ENCODE measurements around the gene KIAA2012.

KIAA2012 gene

GRCh38 chr2:202090530-202090929 lies 17.5 kb downstream of the KIAA2012 start:
- DNase-seq = no peak

- no peak for DNase-seq
Observed at GRCh38 chr2:202091476-202091875, 18.4 kb downstream of the KIAA2012 start.

DNA sequence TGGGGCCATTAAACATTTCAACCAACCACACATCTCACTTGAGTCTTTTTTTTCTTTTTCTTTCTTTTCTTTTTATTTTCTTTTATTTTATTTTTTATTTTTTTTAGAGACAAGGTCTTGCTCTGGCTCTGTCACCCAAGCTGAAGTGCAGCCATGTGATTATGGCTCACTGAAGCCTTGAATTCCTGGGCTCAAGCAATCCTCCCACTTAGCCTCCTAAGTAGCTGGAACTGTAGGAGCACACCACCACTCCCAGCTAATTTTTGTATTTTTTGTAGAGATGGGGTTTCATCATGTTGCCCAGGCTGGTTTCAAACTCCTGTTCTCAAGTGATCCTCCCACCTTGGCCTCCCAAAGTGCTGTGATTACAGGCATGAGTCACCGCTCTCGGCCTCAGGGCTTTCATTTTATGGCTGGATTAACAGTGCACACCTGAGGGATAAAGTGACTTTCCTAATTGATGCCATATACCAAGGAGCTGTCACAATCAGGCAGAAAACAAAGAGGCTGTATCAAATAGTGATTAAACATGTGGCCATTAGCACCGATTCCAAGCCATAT lies 21.5 kb downstream of the KIAA2012 start:
- no peak for DNase-seq

DNA sequence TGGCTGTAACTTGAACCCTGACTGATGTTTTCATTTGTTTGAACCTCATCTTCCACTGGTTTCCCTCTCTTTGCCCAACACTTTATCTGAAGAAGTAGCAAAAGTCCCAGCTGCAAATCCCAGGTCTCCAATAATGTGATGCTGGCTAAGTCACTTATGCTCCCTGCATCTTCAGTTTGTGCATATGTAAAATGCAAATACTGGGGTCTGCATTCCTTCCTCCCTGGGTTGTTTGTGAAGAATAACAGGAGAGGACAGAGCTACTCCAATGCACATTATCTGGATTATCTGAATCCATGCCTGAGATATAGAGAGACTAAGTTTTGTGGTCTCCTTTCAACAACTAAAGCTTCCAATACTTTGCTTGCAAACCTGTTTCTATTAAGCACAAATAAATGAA lies 22.2 kb downstream of the KIAA2012 start:
- no peak for DNase-seq

- no peak for DNase-seq
Observed at GRCh38 chr2:202096736-202097135, 23.7 kb downstream of the KIAA2012 start.

- no peak for DNase-seq
Observed at GRCh38 chr2:202098291-202098690, 25.2 kb downstream of the KIAA2012 start.

DNA sequence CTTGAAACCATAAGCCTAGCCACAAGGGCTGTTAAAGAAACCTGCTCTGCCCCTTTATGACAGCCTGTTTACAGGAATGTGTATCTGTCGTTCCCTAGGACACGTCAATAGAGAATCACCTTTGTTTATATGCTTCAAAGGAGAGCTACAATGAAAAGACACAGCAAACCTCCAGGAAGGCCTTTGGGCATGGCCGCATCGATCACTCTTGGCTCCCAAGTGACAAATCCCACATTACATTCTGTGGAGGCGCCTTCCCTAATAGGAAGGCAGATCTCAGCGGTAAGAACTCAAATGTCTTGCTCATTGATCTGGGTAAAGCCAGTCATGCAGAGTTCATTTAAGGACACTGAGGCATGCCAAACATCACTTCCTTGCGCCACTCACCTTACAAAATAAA lies 26.5 kb downstream of the KIAA2012 start:
- no peak for DNase-seq

GRCh38 chr2:202100176-202100575 lies 27.1 kb downstream of the KIAA2012 start:
- DNase-seq = no peak

GRCh38 chr2:202101026-202101579 lies 28.0 kb downstream of the KIAA2012 start:
- no peak for DNase-seq

DNA sequence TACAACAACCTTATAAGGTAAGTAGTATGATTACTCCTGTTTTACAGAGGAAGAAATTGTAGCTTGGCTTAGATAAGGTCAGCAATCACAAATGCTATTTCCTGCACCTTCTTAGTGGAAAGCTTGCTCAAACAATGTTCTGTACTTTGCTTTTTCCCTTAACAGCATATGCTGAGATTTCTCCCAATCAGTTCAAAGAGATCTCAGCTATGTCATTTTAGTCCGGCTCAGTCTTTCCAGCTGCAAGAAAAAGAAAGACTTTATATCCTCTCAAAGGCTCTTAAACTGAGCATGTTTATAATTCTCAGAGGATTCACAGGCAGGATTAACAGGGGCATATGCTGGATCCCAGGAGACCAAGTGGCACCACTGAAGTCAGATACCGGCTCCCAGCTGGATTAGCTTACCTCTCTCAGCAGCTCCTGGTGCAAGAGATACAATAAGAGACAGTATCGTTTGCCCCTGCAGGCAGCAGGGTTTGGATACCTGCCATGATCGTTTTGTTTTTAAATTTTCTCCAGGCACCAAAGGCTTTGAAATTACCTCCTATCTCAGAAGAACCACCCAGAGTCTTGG lies 29.5 kb downstream of the KIAA2012 start:
- no peak for DNase-seq

DNA sequence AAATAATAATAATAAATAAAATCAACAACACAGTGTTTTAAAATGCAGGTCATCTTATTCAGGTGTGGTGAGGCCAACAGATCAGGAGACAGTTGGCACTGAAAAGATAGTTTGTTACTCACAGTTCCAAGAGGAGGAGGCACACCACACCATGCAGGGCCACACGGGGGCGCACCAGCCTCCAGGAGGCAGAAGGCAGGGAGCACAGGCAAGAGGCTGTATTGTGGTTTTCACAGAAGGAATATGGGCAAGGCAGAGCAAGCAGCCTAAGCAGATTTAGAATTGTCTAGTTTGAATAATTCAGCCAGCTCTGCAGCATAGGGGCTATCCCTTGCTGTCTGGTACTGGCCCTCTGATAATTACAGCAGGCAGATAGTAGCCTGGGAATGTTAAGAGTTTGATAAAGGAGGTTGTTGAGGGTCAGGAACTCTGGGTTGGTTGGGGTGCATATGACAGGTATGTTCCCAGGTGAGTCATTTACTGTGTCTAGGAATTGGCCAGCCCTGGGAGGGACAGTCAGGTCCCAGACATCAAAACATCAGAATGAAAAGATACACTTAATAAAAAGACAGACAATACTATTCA lies 31.3 kb downstream of the KIAA2012 start:
- no peak for DNase-seq

DNA sequence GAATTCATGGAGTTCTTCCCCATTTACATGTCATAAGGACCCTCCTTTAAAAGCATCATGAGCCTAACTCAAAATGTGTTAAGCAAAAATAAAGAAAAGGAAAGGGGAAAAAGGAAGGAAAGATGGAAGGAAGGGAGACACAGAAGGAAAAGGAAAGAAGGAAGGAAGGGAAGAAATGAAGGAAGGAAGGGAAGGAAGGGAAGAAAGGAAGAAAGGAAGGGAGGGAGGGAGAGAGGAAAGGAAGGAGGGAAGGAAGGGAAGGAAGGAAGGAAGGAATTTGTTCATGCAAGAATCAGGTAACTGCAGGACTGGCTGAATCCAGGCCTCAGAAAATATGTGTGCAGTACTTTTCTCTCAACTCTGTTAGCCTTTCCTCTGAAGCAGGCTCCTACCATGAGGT lies 32.0 kb downstream of the KIAA2012 start:
- no peak for DNase-seq

DNA sequence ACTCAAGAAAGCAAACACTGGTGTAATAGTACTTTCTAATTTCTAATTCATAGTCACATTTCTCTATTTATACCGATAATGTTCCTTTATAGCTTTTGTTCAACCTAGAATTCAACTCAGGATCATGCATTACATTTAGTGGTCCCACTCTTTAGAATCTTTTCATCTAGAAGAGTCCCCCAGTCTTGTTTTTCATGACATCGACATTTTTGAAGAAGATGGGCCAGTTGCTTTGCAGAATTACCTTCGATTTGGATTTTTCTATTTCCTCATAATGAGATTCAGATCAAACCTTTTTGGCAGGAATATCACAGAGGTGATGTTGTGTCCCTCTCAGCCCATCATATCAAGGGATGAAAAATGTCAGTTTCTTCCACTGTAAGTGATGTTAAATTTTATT lies 35.3 kb downstream of the KIAA2012 start:
- DNase-seq = no peak

DNA sequence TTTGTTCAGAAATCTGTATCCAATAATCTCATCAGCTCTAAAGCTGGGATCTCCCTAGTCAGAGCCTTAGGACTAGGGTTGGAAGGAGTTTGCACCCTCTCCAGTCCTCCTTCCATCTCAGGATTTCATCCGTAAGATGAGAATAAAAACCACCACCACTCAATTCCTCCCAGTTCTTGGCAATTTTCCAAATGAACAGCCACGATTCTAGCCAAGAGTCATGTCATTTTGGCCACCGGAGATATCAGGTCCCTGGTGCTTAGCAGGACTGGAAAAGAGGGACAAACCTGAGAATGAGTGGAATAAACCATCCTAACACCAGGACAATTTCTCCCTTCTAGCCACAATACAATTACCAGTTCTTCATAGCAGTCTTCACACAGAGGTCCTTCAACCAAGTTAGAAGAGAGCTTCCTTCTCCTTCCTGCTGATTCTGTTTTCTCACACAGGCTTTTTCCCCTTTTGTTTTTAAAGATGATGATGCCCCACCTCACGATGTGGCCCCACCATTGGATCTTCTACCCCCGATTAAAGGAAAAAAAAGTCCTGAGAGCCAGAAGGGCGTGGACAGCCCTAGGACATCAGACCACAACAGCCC lies 36.2 kb downstream of the KIAA2012 start:
- no peak for DNase-seq

DNA sequence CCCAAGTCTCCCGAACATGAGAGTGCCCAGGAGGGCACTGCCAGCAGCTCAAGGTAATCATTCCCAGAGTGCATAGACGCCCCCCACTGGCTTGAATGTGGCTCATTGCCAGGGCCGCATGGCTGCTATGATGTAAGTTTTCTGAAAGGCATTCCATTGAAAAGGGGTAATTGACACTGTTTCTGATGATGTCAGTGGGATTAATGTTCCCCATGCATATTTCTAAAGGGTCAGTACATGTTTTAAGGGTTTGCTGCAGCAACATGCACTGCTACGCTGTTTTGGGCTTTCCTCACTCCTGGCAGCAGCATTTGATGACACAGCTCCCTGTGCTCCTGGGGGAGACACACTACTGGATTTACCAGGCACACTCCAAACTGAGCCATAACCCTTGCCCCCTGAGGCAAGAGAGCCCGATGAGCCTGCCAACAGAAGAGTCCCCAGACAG lies 36.7 kb downstream of the KIAA2012 start:
- no peak for DNase-seq

DNA sequence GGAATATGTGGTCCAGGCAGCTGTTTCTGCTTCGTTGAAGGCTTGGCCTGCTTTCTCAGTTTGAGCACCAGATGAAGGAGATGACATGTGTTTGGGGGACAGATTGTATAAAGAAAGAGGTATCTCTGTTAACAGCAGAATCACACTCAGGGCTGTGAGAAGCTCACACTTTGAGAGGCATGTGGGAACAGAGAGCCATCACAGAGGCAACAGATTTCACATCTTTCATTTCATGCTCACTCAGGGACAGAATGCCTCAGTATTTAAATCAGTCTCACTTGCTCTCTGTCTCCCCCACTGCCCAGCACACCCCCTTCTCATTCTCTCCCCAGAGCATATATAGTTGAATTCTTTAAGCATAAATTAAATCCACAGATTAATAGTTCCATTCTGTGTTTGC lies 37.4 kb downstream of the KIAA2012 start:
- no peak for DNase-seq

DNA sequence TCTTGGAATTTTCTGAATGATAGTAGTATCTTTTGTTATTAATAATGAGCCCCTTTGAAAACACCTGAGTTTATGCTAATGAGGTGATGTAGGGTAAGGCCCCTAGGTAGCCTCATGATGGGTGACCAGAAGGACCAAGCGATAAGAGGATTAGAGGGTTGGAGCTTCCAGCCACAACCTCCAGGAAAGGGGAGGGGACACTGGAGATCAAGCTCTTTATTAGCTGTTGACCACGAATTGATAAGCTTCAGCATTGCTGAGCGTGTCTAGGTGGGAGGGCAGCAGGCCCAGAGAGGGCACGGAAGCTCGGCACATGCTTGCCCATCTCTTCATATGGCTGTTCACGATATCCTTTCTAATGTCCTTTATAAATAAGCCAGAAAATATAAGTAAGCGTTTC lies 39.0 kb downstream of the KIAA2012 start:
- DNase-seq = no peak

DNA sequence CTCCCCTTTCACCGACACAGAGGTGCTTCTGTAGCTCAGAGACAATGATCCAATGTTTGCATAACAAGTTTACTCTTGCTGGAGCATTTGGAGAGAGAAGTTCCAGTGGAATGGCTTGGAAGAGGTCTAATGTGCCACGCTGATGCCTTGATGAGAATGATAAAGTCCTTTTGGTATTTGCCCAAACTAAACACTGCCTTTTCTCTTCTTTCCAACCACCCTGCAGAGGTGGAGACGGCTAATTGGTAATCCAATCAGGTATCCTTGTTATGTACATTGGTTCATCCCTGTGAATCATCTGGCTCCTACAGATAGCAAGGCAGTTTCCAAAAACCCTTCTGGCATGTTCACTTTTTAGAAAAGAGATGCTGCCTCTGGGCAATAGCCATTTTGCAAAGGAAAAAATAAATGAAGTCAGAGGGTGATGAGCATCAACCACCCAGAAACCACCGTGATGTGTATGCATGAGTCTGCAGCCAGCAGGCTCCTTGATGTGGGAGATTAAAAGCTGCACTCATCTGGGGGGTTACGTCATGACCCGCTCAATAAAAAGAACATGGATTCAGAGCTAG lies 40.6 kb downstream of the KIAA2012 start:
- no peak for DNase-seq

GRCh38 chr2:202114291-202114690 lies 41.2 kb downstream of the KIAA2012 start:
- no peak for DNase-seq

DNA sequence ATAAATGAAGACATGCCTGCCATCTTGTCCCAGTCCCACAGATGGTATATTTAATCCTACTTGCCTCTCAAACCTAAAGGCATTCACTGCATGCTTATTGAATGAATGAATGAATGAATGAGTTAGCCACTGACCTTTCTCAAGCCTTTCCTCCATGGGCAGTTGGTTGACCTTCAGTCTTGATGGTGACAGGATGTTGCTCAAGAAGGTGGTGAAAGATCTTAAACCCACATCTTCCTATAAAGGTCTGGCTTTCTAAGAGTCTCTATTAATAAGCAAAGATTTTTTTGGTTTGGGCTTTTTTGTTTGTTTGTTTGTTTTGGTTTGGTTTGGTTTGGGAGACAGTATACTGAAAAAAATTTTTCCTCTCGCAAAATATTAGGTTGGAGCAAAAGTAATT lies 41.7 kb downstream of the KIAA2012 start:
- DNase-seq = no peak

GRCh38 chr2:202115479-202115971 lies 42.5 kb downstream of the KIAA2012 start:
- DNase-seq = no peak

GRCh38 chr2:202116691-202117090 lies 43.6 kb downstream of the KIAA2012 start:
- DNase-seq = no peak

- DNase-seq = no peak
Observed at GRCh38 chr2:202118168-202118567, 45.1 kb downstream of the KIAA2012 start.

- no peak for DNase-seq
Observed at GRCh38 chr2:202120828-202121227, 47.8 kb downstream of the KIAA2012 start.
